PC-3 (cell line): ENCODE measurements around the gene BSG. TPM values are rescaled to one million over a fixed set of nuclear protein-coding genes. Genes with fewer than 3 reads are reported as not detected.

Experiments used
- ATAC-seq: fragments of 200-7000 bp; cut with Tn5 transposase; 2 replicates; pipeline ENCODE4 v1.9.1; 2020; ENCODE audit warnings: mild to moderate bottlenecking, moderate library complexity
- BruUV-seq: library from RNA; stranded (reverse); fragments of 400-500 nt; replicated peaks from 2 replicates; lab custom pipeline; 2021; lab: Mats Ljungman, UMichigan
- CTCF ChIA-PET: fragments of 300-600 bp; sonication (Branson Sonifier 250); formaldehyde crosslinking; loops from one replicate; lab custom pipeline; 2022; ENCODE audit warnings: antibody characterized with exemption; lab: Charles Lee
- POLR2A ChIA-PET: fragments of 300-600 bp; sonication (Branson Sonifier 250); formaldehyde crosslinking; loops from one replicate; lab custom pipeline; 2022; ENCODE audit warnings: antibody characterized with exemption; ENCODE audit not compliant: unreplicated experiment; lab: Charles Lee
- DNase-seq: peaks from one replicate; pipeline ENCODE4 v3.0.0-alpha.2; 2015
- H2AFZ ChIP-seq: fragments of 300-600 bp; sonication (generic); 2 replicates; pipeline ENCODE4 v1.6.0; 2016; ENCODE audit warnings: antibody characterized with exemption, low read length
- H3F3A ChIP-seq: fragments of 300-600 bp; sonication (generic); one replicate; pipeline ENCODE4 v1.6.0; 2017; ENCODE audit warnings: antibody characterized with exemption, low read length, control low read depth, mild to moderate bottlenecking; ENCODE audit not compliant: unreplicated experiment
- H3K27ac ChIP-seq: fragments of 300-600 bp; sonication (generic); 2 replicates; pipeline ENCODE4 v1.5.1; 2016; ENCODE audit warnings: mild to moderate bottlenecking, low read length
- H3K27me3 ChIP-seq: fragments of 300-600 bp; sonication (generic); 2 replicates; pipeline ENCODE4 v1.6.1; 2016; ENCODE audit warnings: low read length, mixed read lengths
- H3K36me3 ChIP-seq: fragments of 300-600 bp; sonication (generic); 2 replicates; pipeline ENCODE4 v1.6.1; 2016; ENCODE audit warnings: low read depth, mixed run types, low read length, mixed read lengths
- H3K4me1 ChIP-seq: fragments of 300-600 bp; sonication (generic); 2 replicates; pipeline ENCODE4 v1.5.1; 2016; ENCODE audit warnings: low read length; ENCODE audit not compliant: insufficient read depth
- H3K4me2 ChIP-seq: fragments of 300-600 bp; sonication (generic); 2 replicates; pipeline ENCODE4 v1.6.0; 2016; ENCODE audit warnings: low read length
- H3K4me3 ChIP-seq: fragments of 300-600 bp; sonication (generic); 2 replicates; pipeline ENCODE4 v1.5.1; 2016; ENCODE audit warnings: mild to moderate bottlenecking, low read length, mixed read lengths
- H3K79me2 ChIP-seq: fragments of 300-600 bp; sonication (generic); 2 replicates; pipeline ENCODE4 v1.6.1; 2017; ENCODE audit warnings: low read length, mixed read lengths
- H3K9ac ChIP-seq: fragments of 300-600 bp; sonication (generic); 2 replicates; pipeline ENCODE4 v1.6.0; 2016; ENCODE audit warnings: mild to moderate bottlenecking, low read length
- H3K9me2 ChIP-seq: fragments of 300-600 bp; sonication (generic); replicated peaks from 2 replicates; pipeline ENCODE4 v1.6.1; 2016; ENCODE audit warnings: mixed run types, low read length, mixed read lengths
- H3K9me3 ChIP-seq: fragments of 300-600 bp; sonication (generic); 2 replicates; pipeline ENCODE4 v1.6.1; 2016; ENCODE audit warnings: low read length, mixed read lengths
- H4K20me1 ChIP-seq: fragments of 300-600 bp; sonication (generic); 2 replicates; pipeline ENCODE4 v1.6.1; 2016; ENCODE audit warnings: low read length, mixed read lengths
- CTCF ChIP-seq: fragments of 300-600 bp; sonication (generic); conservative IDR thresholded peaks from 2 replicates; pipeline ENCODE4 v1.5.1; 2017; ENCODE audit warnings: antibody characterized with exemption, low read depth, mild to moderate bottlenecking, low read length
- EZH2 ChIP-seq: fragments of 300-600 bp; sonication (generic); IDR thresholded peaks from one replicate; pipeline ENCODE4 v1.6.1; 2017; ENCODE audit warnings: antibody characterized with exemption, mild to moderate bottlenecking, low read length; ENCODE audit not compliant: unreplicated experiment
- EZH2phosphoT487 ChIP-seq: fragments of 300-600 bp; sonication (generic); IDR thresholded peaks from 2 replicates; pipeline ENCODE4 v1.6.1; 2018; ENCODE audit warnings: mild to moderate bottlenecking, antibody characterized with exemption, low read length, borderline replicate concordance
- intact Hi-C: fragments of 100-400 bp; cut with micrococcal nuclease; formaldehyde crosslinking; loops from 2 replicates; pipeline ENCODE4 v1.9.0; 2023
- total RNA-seq: library from RNA; depleted of rRNA; stranded (reverse); fragments of >200 nt; gene quantifications from 2 replicates; pipeline ENCODE4 v1.2.3, GENCODE V29; 2014

BSG gene
- total RNA-seq, 1 experiment from 2014 or later, result 458 TPM

GRCh38 chr19:607301-608154 lies 35.1 kb downstream of the BSG start:
- no peaks in the 10 kb centered on the region for H3K36me3 ChIP-seq
- intact Hi-C loops, result no loop called here
- no peaks in the 10 kb centered on the region for H3K9me3 ChIP-seq
- DNase-seq (no peak), ATAC-seq (no peak)
- no peaks in the 10 kb centered on the region for H3K4me1 ChIP-seq
- H3K9me2 ChIP-seq, result no peaks in the 10 kb centered on the region
- ChIA-PET POLR2A (no interaction called here), CTCF (no interaction called here)
- no peak overlapping the region for H3K9ac ChIP-seq
- H3K79me2 ChIP-seq, result no peaks in the 10 kb centered on the region
- no TSS peak for BruUV-seq
- no peak overlapping the region for H2AFZ ChIP-seq
- no peaks in the 10 kb centered on the region for H3K27me3 ChIP-seq
- H3K4me3 ChIP-seq, result no peak overlapping the region
- no peak overlapping the region for H3K27ac ChIP-seq
- no peaks in the 10 kb centered on the region for H3F3A ChIP-seq
- no peak overlapping the region for H3K4me2 ChIP-seq
- TF ChIP-seq EZH2 (no peak), EZH2phosphoT487 (no peak), CTCF (no peak)
- H4K20me1 ChIP-seq, result no peaks in the 10 kb centered on the region

GRCh38 chr19:608155-609003 lies 36.0 kb downstream of the BSG start:
- no TSS peak for BruUV-seq
- POLR2A ChIA-PET, result no interaction called here
- Histone ChIP-seq H3K4me2 (no peak overlapping the region), H3F3A (no peaks in the 10 kb centered on the region), H3K9ac (no peak overlapping the region), H3K27me3 (no peaks in the 10 kb centered on the region), H3K79me2 (no peaks in the 10 kb centered on the region), H3K27ac (no peak overlapping the region), H3K9me3 (no peaks in the 10 kb centered on the region), H3K4me1 (no peaks in the 10 kb centered on the region), H3K4me3 (no peak overlapping the region), H3K9me2 (no peaks in the 10 kb centered on the region), H4K20me1 (no peaks in the 10 kb centered on the region), H2AFZ (no peak overlapping the region), H3K36me3 (no peaks in the 10 kb centered on the region; the same call in 1 of the 2 replicates)
- TF ChIP-seq EZH2phosphoT487 (no peak), CTCF (no peak)
- no peak for ATAC-seq
- no peak for DNase-seq
- intact Hi-C loops, result no loop called here
- CTCF ChIA-PET, result no interaction called here
